Measurements from ENCODE around the gene IL4R. TPM values are rescaled to one million over a fixed set of nuclear protein-coding genes. Genes with fewer than 3 reads are reported as not detected.

IL4R gene
- total and polyA plus RNA-seq, 2 of the 13 experiments (the other 11 are each of a cell fraction or from before 2014, with no cell fraction given) = 15.9 to 49.6 TPM

- TF ChIP-seq ZHX1 (CRISPR knock-in tag; IDR thresholded peaks at IDR 0.05; ENCODE audit: low read depth) (peak; percentile 71), ATF1 (CRISPR knock-in tag; IDR thresholded peaks at IDR 0.05) (no peak; the same call in 1 of the 2 replicates), ZNF326 (CRISPR knock-in tag; IDR thresholded peaks at IDR 0.05; ENCODE audit: borderline replicate concordance) (no peak), ZNF605 (CRISPR knock-in tag; IDR thresholded peaks at IDR 0.05) (no peak), MNT (IDR thresholded peaks at IDR 0.05) (no peak), SMYD3 (CRISPR knock-in tag; IDR thresholded peaks at IDR 0.05) (no peak), FOXJ3 (CRISPR knock-in tag; IDR thresholded peaks at IDR 0.05; ENCODE audit: borderline replicate concordance) (peak; percentile 87; the same call in 1 of the 2 replicates), ZNF644 (CRISPR knock-in tag; IDR thresholded peaks at IDR 0.05; ENCODE audit: low read depth) (peak; percentile 61; the same call in 1 of the 2 replicates), ZFYVE20 (CRISPR knock-in tag; IDR thresholded peaks at IDR 0.05; ENCODE audit: borderline replicate concordance, low read depth) (no peak), RBFOX2 (IDR thresholded peaks at IDR 0.05; ENCODE audit: low read depth, low read length) (no peak), ARID2 (CRISPR knock-in tag; IDR thresholded peaks at IDR 0.05; ENCODE audit: borderline replicate concordance) (no peak), ZNF781 (CRISPR knock-in tag; IDR thresholded peaks at IDR 0.05; ENCODE audit: borderline replicate concordance, not compliant biosample characterization) (no peak), FOXO1 (CRISPR knock-in tag; IDR thresholded peaks at IDR 0.05) (peak; percentile 62), ZNF24 (IDR thresholded peaks at IDR 0.05) (no peak), RBM39 (IDR thresholded peaks at IDR 0.05; ENCODE audit: low read depth, low read length, poor library complexity, severe bottlenecking) (no peak), CEBPB (IDR thresholded peaks at IDR 0.05; ENCODE audit: borderline replicate concordance, low read depth, low read length) (peak; percentile 94), E2F2 (CRISPR knock-in tag; IDR thresholded peaks at IDR 0.05; ENCODE audit: borderline replicate concordance) (no peak), JARID2 (CRISPR knock-in tag; IDR thresholded peaks at IDR 0.05; ENCODE audit: insufficient replicate concordance) (no peak), MAFF (IDR thresholded peaks at IDR 0.05; ENCODE audit: low read depth, low read length) (no peak), HIC2 (CRISPR knock-in tag; IDR thresholded peaks at IDR 0.05; ENCODE audit: low read depth) (no peak; the same call in 1 of the 2 replicates), DNMT3B (CRISPR knock-in tag; conservative IDR thresholded peaks at IDR 0.05) (0 out of 2 replicates have a peak, but pooled peaks have one; percentile 31), ZNF792 (CRISPR knock-in tag; IDR thresholded peaks at IDR 0.05) (peak; percentile 38; the same call in 1 of the 2 replicates)
- TF ChIP-seq, protein P1, sequence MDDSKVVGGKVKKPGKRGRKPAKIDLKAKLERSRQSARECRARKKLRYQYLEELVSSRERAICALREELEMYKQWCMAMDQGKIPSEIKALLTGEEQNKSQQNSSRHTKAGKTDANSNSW (CRISPR knock-in tag; IDR thresholded peaks at IDR 0.05; ENCODE audit: borderline replicate concordance) = no peak
These were observed 50.8 kb downstream of the IL4R start (continued) for GRCh38 chr16:27364493-27365141.

Data from HepG2 (cell line).